ENCODE data around the gene AUTS2.
A peak's percentile ranks its signal among the peaks of the same experiment; 100 is the strongest.

The AUTS2 gene

DNA sequence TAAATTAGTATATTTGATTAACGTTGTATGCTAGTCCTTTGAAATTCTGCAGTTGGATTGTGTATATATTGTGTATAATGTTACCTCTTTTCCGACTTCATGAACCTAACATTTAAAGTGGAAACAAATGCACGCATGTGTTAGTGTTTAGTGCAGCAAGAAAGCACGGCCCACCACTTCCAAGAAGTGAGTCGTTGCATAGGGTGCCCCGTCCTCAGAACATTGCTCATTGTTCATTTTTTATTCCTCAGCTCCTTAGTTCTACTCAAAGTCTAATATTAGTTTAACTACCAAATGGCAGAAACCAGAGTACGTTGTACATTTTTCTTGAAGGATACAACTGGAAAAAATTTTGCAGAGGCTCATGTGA, 407.6 kb downstream of the AUTS2 start:
- CTCF ChIA-PET: no interaction called here

DNA sequence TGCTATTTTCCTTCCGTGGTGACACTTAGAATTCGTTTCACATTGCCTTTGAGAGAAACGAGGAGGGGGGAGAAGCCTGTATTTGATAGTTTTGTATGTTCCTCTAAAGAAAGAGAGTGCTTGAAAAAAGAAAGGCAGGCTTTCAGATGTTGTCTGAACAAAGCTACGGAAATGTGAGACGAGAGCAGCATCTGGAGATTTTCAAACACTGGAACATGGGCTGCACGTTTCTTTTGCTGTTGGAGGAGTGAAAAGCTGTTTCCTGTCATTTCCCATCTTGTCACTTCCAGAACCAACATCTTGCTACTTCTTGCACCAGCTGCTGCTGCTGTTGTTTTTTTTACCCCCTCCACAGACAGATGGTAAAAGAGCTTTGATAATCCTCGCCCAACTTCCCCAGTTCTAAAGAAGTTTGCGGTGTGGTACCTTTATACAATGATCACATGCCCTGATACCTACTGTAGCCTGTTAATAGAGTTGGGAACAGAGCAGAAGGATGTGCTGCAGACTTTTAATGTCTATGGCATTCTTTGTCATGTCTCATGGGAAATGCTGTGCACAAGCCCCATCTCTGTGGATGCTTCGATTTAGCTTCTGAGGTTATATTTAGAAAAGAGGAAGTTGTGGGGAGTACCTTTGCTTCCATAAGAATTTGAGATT, 408.1 kb downstream of the AUTS2 start:
- ChIA-PET POLR2A (no interaction called here), CTCF (no interaction called here)
- H3K27ac ChIP-seq (ENCODE audit: extremely low read depth, low read depth, low read length): no peak overlapping the region
- TF ChIP-seq GLIS1 (tag by site-specific recombination; IDR thresholded peaks at IDR 0.05) (peak; percentile 48; the same call in 1 of the 2 replicates), ZNF416 (tag by site-specific recombination; IDR thresholded peaks at IDR 0.05) (no peak), ZNF214 (tag by site-specific recombination; IDR thresholded peaks at IDR 0.05; ENCODE audit: borderline replicate concordance) (no peak), ZNF23 (tag by site-specific recombination; IDR thresholded peaks at IDR 0.05; ENCODE audit: borderline replicate concordance) (no peak)
- H3K4me1 ChIP-seq (ENCODE audit: control insufficient read depth, insufficient read depth, low read length): peaks cover 4% of the 10 kb centered on the region; the same call in 1 of the 2 replicates
- H3K9me3 ChIP-seq (ENCODE audit: control insufficient read depth, insufficient read depth, low read depth, low read length): no peaks in the 10 kb centered on the region
- no peaks in the 10 kb centered on the region for H3K36me3 ChIP-seq (ENCODE audit: control insufficient read depth in 2 of 2, insufficient read depth in 1 of 2, low read length in 2 of 2)
- no peak overlapping the region for H3K4me3 ChIP-seq (ENCODE audit: low read depth, low read length)

More for the DNA sequence above, 407.6 kb downstream of the AUTS2 start:
- no peaks in the 10 kb centered on the region for H3K9me3 ChIP-seq (ENCODE audit: control insufficient read depth, insufficient read depth, low read depth, low read length)
- no peak overlapping the region for H3K27ac ChIP-seq (ENCODE audit: extremely low read depth, low read depth, low read length)
- no peak overlapping the region for H3K4me3 ChIP-seq (ENCODE audit: low read depth, low read length)
- TF ChIP-seq ZNF211 (tag by site-specific recombination; IDR thresholded peaks at IDR 0.05; ENCODE audit: low read depth) (no peak), BCL11A (tag by site-specific recombination; IDR thresholded peaks at IDR 0.05; ENCODE audit: low read depth) (no peak), KLF16 (tag by site-specific recombination; IDR thresholded peaks at IDR 0.05) (no peak), ZNF202 (tag by site-specific recombination; IDR thresholded peaks at IDR 0.05; ENCODE audit: borderline replicate concordance) (no peak), ZNF239 (tag by site-specific recombination; IDR thresholded peaks at IDR 0.05) (no peak), ZNF274 (IDR thresholded peaks at IDR 0.05; ENCODE audit: low read length) (no peak), ZNF274 (tag by site-specific recombination; IDR thresholded peaks at IDR 0.05; ENCODE audit: borderline replicate concordance) (no peak), MYNN (tag by site-specific recombination; IDR thresholded peaks at IDR 0.05; ENCODE audit: borderline replicate concordance) (no peak), ZBTB8A (tag by site-specific recombination; IDR thresholded peaks at IDR 0.05) (no peak), ZNF157 (tag by site-specific recombination; IDR thresholded peaks at IDR 0.05) (no peak)
- TF ChIP-seq, protein P1, sequence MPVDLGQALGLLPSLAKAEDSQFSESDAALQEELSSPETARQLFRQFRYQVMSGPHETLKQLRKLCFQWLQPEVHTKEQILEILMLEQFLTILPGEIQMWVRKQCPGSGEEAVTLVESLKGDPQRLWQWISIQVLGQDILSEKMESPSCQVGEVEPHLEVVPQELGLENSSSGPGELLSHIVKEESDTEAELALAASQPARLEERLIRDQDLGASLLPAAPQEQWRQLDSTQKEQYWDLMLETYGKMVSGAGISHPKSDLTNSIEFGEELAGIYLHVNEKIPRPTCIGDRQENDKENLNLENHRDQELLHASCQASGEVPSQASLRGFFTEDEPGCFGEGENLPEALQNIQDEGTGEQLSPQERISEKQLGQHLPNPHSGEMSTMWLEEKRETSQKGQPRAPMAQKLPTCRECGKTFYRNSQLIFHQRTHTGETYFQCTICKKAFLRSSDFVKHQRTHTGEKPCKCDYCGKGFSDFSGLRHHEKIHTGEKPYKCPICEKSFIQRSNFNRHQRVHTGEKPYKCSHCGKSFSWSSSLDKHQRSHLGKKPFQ (tag by site-specific recombination; IDR thresholded peaks at IDR 0.05): no peak
- peaks cover 4% of the 10 kb centered on the region; the same call in 1 of the 2 replicates for H3K4me1 ChIP-seq (ENCODE audit: control insufficient read depth, insufficient read depth, low read length)
- POLR2A ChIA-PET: no interaction called here
- H3K36me3 ChIP-seq (ENCODE audit: control insufficient read depth in 2 of 2, insufficient read depth in 1 of 2, low read length in 2 of 2): no peaks in the 10 kb centered on the region

DNA sequence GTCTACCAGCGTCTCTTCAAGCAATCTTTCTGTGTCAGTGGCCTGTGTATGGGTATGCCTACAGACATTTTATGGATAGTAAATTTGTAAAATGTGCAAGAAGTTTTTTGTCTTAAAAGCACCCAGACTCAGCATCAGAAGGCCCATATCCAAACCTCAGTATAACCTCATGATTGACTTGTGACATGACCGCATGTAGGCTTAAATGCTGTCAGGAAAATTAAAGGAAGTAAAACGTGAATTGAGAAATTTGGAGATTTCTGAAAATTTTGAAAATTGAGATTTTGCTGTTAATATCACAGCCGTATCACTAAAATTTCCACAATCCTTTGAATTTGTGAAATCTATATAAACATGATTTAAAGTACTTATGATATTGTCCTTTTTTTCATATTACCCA, 410.2 kb downstream of the AUTS2 start:
- no peak overlapping the region for H3K4me3 ChIP-seq (ENCODE audit: low read depth, low read length)
- no peaks in the 10 kb centered on the region for H3K9me3 ChIP-seq (ENCODE audit: control insufficient read depth, insufficient read depth, low read depth, low read length)
- POLR2A ChIA-PET: no interaction called here
- H3K36me3 ChIP-seq (ENCODE audit: control insufficient read depth in 2 of 2, insufficient read depth in 1 of 2, low read length in 2 of 2): no peaks in the 10 kb centered on the region
- CTCF ChIA-PET: no interaction called here
- no peak for TF ChIP-seq ZNF350 (tag by site-specific recombination; IDR thresholded peaks at IDR 0.05)
- TF ChIP-seq ZNF768 (tag by site-specific recombination; IDR thresholded peaks at IDR 0.05): no peak
- TF ChIP-seq ZNF140 (tag by site-specific recombination; IDR thresholded peaks at IDR 0.05): no peak
- TF ChIP-seq ZNF274 (IDR thresholded peaks at IDR 0.05; ENCODE audit: low read length): no peak
- no peak for TF ChIP-seq ZNF274 (tag by site-specific recombination; IDR thresholded peaks at IDR 0.05; ENCODE audit: borderline replicate concordance)
- TF ChIP-seq, protein P1 (tag by site-specific recombination; IDR thresholded peaks at IDR 0.05): no peak
- no peak for TF ChIP-seq ZNF621 (tag by site-specific recombination; IDR thresholded peaks at IDR 0.05)
- TF ChIP-seq ZNF707 (tag by site-specific recombination; IDR thresholded peaks at IDR 0.05): no peak
- TF ChIP-seq REPIN1 (tag by site-specific recombination; IDR thresholded peaks at IDR 0.05; ENCODE audit: low read depth): no peak
- TF ChIP-seq, protein P2, sequence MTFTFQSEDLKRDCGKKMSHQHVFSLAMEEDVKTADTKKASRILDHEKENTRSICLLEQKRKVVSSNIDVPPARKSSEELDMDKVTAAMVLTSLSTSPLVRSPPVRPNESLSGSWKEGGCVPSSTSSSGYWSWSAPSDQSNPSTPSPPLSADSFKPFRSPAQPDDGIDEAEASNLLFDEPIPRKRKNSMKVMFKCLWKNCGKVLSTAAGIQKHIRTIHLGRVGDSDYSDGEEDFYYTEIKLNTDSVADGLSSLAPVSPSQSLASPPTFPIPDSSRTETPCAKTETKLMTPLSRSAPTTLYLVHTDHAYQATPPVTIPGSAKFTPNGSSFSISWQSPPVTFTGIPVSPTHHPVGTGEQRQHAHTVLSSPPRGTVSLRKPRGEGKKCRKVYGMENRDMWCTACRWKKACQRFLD (tag by site-specific recombination; IDR thresholded peaks at IDR 0.05): no peak
- TF ChIP-seq ZNF76 (tag by site-specific recombination; IDR thresholded peaks at IDR 0.05; ENCODE audit: borderline replicate concordance, low read depth): no peak
- peaks cover 7% of the 10 kb centered on the region for H3K4me1 ChIP-seq (ENCODE audit: control insufficient read depth, insufficient read depth, low read length)
- no peak overlapping the region for H3K27ac ChIP-seq (ENCODE audit: extremely low read depth, low read depth, low read length)
